ENCODE measurements around the gene GNG13.

The GNG13 gene

DNA sequence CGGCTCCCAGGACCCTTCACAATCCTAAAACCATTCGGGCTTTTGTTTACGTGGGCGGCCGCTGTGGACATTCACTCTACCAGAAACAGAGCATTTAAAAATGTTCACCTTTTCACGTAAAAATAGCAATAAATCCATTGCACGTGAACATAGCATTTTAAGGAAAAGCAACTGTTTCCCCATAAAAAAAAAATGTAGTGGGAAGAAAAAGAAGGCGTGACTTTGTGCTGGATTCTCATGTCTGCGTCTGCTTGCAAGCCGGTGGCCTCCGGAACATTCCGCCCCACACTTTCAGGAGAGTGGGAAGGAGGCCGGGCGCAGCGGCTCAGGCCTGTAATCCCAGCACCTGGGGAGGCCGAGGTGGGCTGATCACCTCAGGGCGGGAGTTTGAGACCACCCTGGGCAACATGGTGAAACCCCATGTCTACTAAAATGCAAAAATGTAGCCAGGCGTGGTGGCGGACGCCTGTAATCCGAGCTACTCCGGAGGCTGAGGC, 13.4 kb upstream of the GNG13 start:
- no peak for TF ChIP-seq CTCF (conservative IDR thresholded peaks at IDR 0.05; ENCODE audit: low read depth, low read length)
- H3K9ac ChIP-seq: no peak overlapping the region
- no peaks in the 10 kb centered on the region for H3K79me2 ChIP-seq (ENCODE audit: insufficient read depth, low read depth)
- no peak overlapping the region for H3K27ac ChIP-seq
- no peak overlapping the region for H3K4me3 ChIP-seq (IDR thresholded peaks at IDR 0.05; ENCODE audit: insufficient read depth, low read depth, low read length)
- H3K27me3 ChIP-seq (ENCODE audit: insufficient read depth, low read depth): peaks cover 97% of the 10 kb centered on the region
- H2AFZ ChIP-seq (ENCODE audit: low read depth): no peak overlapping the region
- H4K20me1 ChIP-seq (ENCODE audit: insufficient read depth): no peaks in the 10 kb centered on the region
- no peaks in the 10 kb centered on the region for H3K36me3 ChIP-seq (ENCODE audit: insufficient read depth)
- no peaks in the 10 kb centered on the region for H3K4me1 ChIP-seq (ENCODE audit: low read depth, poor library complexity, severe bottlenecking)
- no peak overlapping the region for H3K4me2 ChIP-seq

DNA sequence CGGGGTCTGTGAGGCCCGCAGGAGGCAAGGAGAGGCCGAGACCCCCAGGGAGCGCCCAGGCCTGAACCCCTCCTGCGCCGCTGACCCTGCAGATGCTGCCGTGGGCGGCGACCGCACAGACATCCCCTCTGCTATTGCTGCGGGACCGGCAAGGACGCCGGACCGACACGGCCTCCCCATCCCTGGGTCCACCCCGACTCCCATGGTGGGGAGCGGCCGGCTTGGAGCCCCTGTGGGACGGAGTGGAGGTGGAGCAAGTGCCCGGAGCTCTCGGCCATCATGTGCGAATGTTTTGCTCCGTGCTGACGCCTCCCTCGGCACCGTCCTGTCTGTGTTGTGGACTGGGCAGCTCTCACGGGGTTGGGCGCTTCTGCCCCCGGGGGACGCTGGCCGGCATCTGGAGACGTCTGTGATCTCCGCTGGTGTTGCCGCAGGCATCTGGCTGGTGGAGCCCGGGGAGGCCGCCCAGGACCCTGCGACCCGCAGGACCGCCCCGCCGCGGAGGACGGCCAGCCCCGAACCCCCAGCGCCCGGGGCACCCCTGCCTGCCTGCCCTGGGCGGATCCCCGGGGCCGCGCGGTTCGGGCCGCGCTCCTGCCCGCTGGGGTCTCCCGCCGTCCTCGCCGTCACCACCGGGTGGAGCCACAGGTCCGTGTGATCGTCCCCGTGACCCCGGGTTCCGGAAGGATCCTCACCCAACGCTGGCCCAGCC, 12.8 kb upstream of the GNG13 start:
- H3K4me3 ChIP-seq (IDR thresholded peaks at IDR 0.05; ENCODE audit: insufficient read depth, low read depth, low read length): no peak overlapping the region

GRCh38 chr16:808085-808386, 7.5 kb upstream of the GNG13 start:
- no peaks in the 10 kb centered on the region for H3K36me3 ChIP-seq (ENCODE audit: insufficient read depth)
- H4K20me1 ChIP-seq (ENCODE audit: insufficient read depth): no peaks in the 10 kb centered on the region
- peak overlapping the region; percentile 35 for H3K4me2 ChIP-seq
- H2AFZ ChIP-seq (ENCODE audit: low read depth): peak overlapping the region; percentile 71
- no peak overlapping the region for H3K9ac ChIP-seq
- H3K4me3 ChIP-seq (IDR thresholded peaks at IDR 0.05; ENCODE audit: insufficient read depth, low read depth, low read length): no peak overlapping the region
- H3K27ac ChIP-seq: no peak overlapping the region
- no peak for TF ChIP-seq CTCF (conservative IDR thresholded peaks at IDR 0.05; ENCODE audit: low read depth, low read length)
- no peaks in the 10 kb centered on the region for H3K79me2 ChIP-seq (ENCODE audit: insufficient read depth, low read depth)
- no peaks in the 10 kb centered on the region for H3K4me1 ChIP-seq (ENCODE audit: low read depth, poor library complexity, severe bottlenecking)
- peaks cover 67% of the 10 kb centered on the region for H3K27me3 ChIP-seq (ENCODE audit: insufficient read depth, low read depth)

More for the DNA sequence above, 12.8 kb upstream of the GNG13 start:
- H3K9ac ChIP-seq: no peak overlapping the region
- H4K20me1 ChIP-seq (ENCODE audit: insufficient read depth): no peaks in the 10 kb centered on the region
- H3K27me3 ChIP-seq (ENCODE audit: insufficient read depth, low read depth): peaks cover 96% of the 10 kb centered on the region
- no peak overlapping the region for H3K4me2 ChIP-seq
- no peaks in the 10 kb centered on the region for H3K79me2 ChIP-seq (ENCODE audit: insufficient read depth, low read depth)
- H3K27ac ChIP-seq: no peak overlapping the region
- TF ChIP-seq CTCF (conservative IDR thresholded peaks at IDR 0.05; ENCODE audit: low read depth, low read length): no peak
- no peaks in the 10 kb centered on the region for H3K36me3 ChIP-seq (ENCODE audit: insufficient read depth)
- H2AFZ ChIP-seq (ENCODE audit: low read depth): no peak overlapping the region
- no peaks in the 10 kb centered on the region for H3K4me1 ChIP-seq (ENCODE audit: low read depth, poor library complexity, severe bottlenecking)

DNA sequence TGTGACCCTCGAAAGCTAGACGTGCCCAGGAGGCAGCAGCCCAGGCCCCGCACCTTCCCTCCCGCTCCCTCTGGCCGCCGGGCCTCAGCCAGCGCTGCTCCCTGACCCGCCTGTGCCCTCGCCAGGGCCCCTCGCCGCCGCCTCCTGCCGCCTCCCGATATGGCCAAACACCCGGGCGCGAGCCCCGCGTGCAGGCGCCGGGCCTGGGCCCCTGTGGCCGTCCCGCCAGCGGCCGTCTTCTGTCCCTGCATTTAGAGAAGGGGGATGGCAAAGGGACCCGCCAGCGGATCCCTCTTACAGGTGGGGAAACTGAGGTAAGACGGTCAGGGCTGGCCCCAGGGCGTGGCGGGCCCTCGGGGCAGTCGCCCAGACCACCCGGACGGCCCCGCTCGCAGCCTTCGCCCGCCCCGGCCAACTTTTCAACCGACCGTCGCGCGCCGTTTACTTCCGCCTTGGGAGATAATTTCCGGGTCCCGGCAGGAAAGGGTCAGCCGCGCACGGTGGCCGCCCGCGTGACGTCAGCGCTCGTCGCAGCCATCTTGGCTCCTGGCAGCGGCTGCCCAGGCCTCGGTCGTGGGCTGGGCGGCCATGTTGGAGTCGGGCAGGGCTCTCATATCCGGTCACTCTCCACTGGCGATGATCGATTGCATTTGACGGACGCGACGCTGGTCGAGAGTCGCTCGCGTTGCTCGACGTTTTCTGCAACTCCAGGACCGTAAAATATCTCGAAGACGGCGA, 7.0 kb upstream of the GNG13 start:
- TF ChIP-seq CTCF (conservative IDR thresholded peaks at IDR 0.05; ENCODE audit: low read depth, low read length): no peak
- Histone ChIP-seq H4K20me1 (ENCODE audit: insufficient read depth) (no peaks in the 10 kb centered on the region), H2AFZ (ENCODE audit: low read depth) (peak overlapping the region; percentile 71), H3K79me2 (ENCODE audit: insufficient read depth, low read depth) (no peaks in the 10 kb centered on the region), H3K4me1 (ENCODE audit: low read depth, poor library complexity, severe bottlenecking) (no peaks in the 10 kb centered on the region), H3K27me3 (ENCODE audit: insufficient read depth, low read depth) (peaks cover 67% of the 10 kb centered on the region), H3K9ac (peak overlapping the region; percentile 72), H3K4me2 (peak overlapping the region; percentile 35), H3K27ac (peak overlapping the region; percentile 55; the same call in 1 of the 2 replicates), H3K4me3 (IDR thresholded peaks at IDR 0.05; ENCODE audit: insufficient read depth, low read depth, low read length) (no peak overlapping the region), H3K36me3 (ENCODE audit: insufficient read depth) (no peaks in the 10 kb centered on the region)
